A549 (cell line): Measurements from ENCODE around the gene SMARCD3.

ENCODE experiments used
- CEBPB ChIP-seq, 2 experiments: fragments of >200 bp in 1 of 2; sonication (Bioruptor Twin) in 1 of 2; formaldehyde crosslinking in 1 of 2; IDR thresholded peaks; 2 replicates each; pipeline ENCODE4 v1.6.1; 2012 to 2016
- CHD2 ChIP-seq: fragments of 150-350 bp; IDR thresholded peaks from 2 replicates; pipeline ENCODE4 v1.6.1; 2014; ENCODE audit warnings: low read length; ENCODE audit not compliant: partially characterized antibody
- CTCF ChIP-seq: fragments of >200 bp; sonication (Bioruptor Twin); formaldehyde crosslinking; IDR thresholded peaks from 3 replicates; pipeline ENCODE4 v1.5.1; 2016
- HOXA7 ChIP-seq: fragments of 250-450 bp; sonication (Bioruptor Pico); IDR thresholded peaks from 2 replicates; pipeline ENCODE4 v1.5.0; 2020; ENCODE audit warnings: mild to moderate bottlenecking, moderate library complexity
- MAX ChIP-seq: IDR thresholded peaks from 2 replicates; pipeline ENCODE4 v1.6.1; 2012
- POLR2A ChIP-seq: IDR thresholded peaks from 2 replicates; pipeline ENCODE4 v1.6.1; 2012; ENCODE audit warnings: mild to moderate bottlenecking, low read length
- SMC3 ChIP-seq: fragments of >200 bp; sonication (Bioruptor Twin); formaldehyde crosslinking; IDR thresholded peaks from 3 replicates; pipeline ENCODE4 v1.6.1; 2018; ENCODE audit warnings: inconsistent platforms
- ZC3H11A ChIP-seq: fragments of 450-650 bp; IDR thresholded peaks from 2 replicates; pipeline ENCODE4 v1.6.1; 2014; ENCODE audit warnings: antibody characterized with exemption, mild to moderate bottlenecking

- TF ChIP-seq CTCF (no peak), POLR2A (no peak), SMC3 (no peak), CHD2 (no peak), HOXA7 (CRISPR knock-in tag) (no peak), CEBPB (IDR thresholded peaks at IDR 0.05) (no peak), MAX (no peak), ZC3H11A (no peak)
Measured at GRCh38 chr7:151254851-151255250, 6.4 kb upstream of the SMARCD3 start.
